Adrenal gland (tissue), 12 donors: Measurements from ENCODE around the gene HAPSTR1. TPM values are rescaled to one million over a fixed set of nuclear protein-coding genes. Genes with fewer than 3 reads are reported as not detected.

Experiments
- DNase-seq, 7 donors: peaks; one replicate each; pipeline ENCODE4 v3.0.0-alpha.2; 2019 to 2020
- H3K27ac ChIP-seq, 5 donors: fragments of 200-600 bp; sonication (generic) in 4 of 5; 1 replicate in 3 of 5; 2 replicates in 2 of 5; pipeline versions ENCODE4 v1.5.1 to v1.8.0; 2016 to 2020; ENCODE audit warnings: mild to moderate bottlenecking in 1 of 5
- H3K27me3 ChIP-seq: fragments of 200-600 bp; 2 replicates; pipeline ENCODE4 v1.8.0; 2021
- H3K36me3 ChIP-seq, 2 donors: fragments of 200-600 bp; replicated peaks in 1 of 2; 1 replicate in 1 of 2; 2 replicates in 1 of 2; pipeline versions ENCODE4 v1.5.1 to v1.8.0; 2018 to 2022
- H3K4me1 ChIP-seq, 2 donors: fragments of 200-600 bp; replicated peaks in 1 of 2; 1 replicate in 1 of 2; 2 replicates in 1 of 2; pipeline versions ENCODE4 v1.5.1 to v1.8.0; 2018 to 2021
- H3K4me3 ChIP-seq, 4 donors: fragments of 200-600 bp; sonication (generic) in 3 of 4; one replicate each; pipeline ENCODE4 v1.5.1; 2016 to 2018
- H3K9me3 ChIP-seq, 3 donors: fragments of 200-600 bp; sonication (generic) in 1 of 3; replicated peaks in 1 of 3; 1 replicate in 2 of 3; 2 replicates in 1 of 3; pipeline versions ENCODE4 v1.5.1 to v1.8.0; 2016 to 2021
- CTCF ChIP-seq, 6 experiments: fragments of 450-650 bp in 4 of 6; fragments of 200-600 bp in 2 of 6; sonication (generic) in 1 of 6; IDR thresholded peaks; 1 replicate in 5 of 6; 2 replicates in 1 of 6; pipeline versions ENCODE4 v1.5.1 to v1.8.0; 2016 to 2021; ENCODE audit warnings: antibody characterized with exemption in 6 of 6, mild to moderate bottlenecking in 2 of 6, moderate library complexity in 1 of 6
- POLR2A ChIP-seq, 2 donors: fragments of 450-650 bp; IDR thresholded peaks; one replicate each; pipeline ENCODE4 v1.6.1; 2017; ENCODE audit warnings: antibody characterized with exemption in 2 of 2, mild to moderate bottlenecking in 2 of 2, moderate library complexity in 1 of 2
- WGBS, 4 donors: extraction: QIAGEN DNeasy Blood & Tissue Kit in 2 of 4; methylation state at CpG; one replicate each; pipeline versions ENCODE4 v1.1.5 to v1.1.7; 2013 to 2017; 5-methylcytosine and 5-hydroxymethylcytosine counted together
- intact Hi-C, 2 donors: fragments of 100-400 bp; cut with DNase I; formaldehyde crosslinking; loops; one replicate each; pipeline versions ENCODE4 v1.14.1 to v1.15.0; 2022 to 2023
- polyA plus RNA-seq, 3 donors: library from polyadenylated mRNA; stranded (reverse); fragments of 200-250 nt in 2 of 3; fragments of 350-450 nt in 1 of 3; fragmentation: Illumina TruSeq in 1 of 3; extraction: RNeasy Lipid Tissue Mini Kit (QIAGEN cat#74804) in 1 of 3; gene quantifications; one replicate each; pipeline ENCODE4 v1.2.3, GENCODE V29; 2013 to 2014
- total RNA-seq, 9 donors: library from RNA; depleted of rRNA in 4 of 9; stranded (reverse); fragments of >200 nt in 4 of 9; fragments of 120-200 nt in 1 of 9; fragmentation: NEBNext Ultra II Directional in 1 of 9; extraction: Animal tissue kit (Norgen Biotek cat#: 25700) in 1 of 9; gene quantifications; one replicate each; pipeline versions ENCODE4 v1.1.0 to v1.2.4, GENCODE V29; 2013 to 2023
- donor health status: healthy with polysubstance abuse.
- donor health status: Bipolar disorder and iron deficiency.
- donor health status: DM: yes; HTN: yes; CAD: no.
- donor health status: DM: no; HTN: no; CAD: no.
- donor health status: DM: no; HTN: no; CAD: no.
- donor health status: DM: yes; HTN: yes; CAD: no.

HAPSTR1 gene
- total and polyA plus RNA-seq, 12 donors: 5.8 to 93.2 (median 60.1) TPM

- WGBS, 4 donors: 0 to 1% (median 0%) methylated on average over 15 to 64 of the region's 64 CpGs
- no peaks in the 10 kb centered on the region for H3K9me3 ChIP-seq
- H3K36me3 ChIP-seq: peaks cover 0 to 22% of the 10 kb centered on the region in 2 donors
- intact Hi-C loops: no loop called here
- H3K27me3 ChIP-seq: no peaks in the 10 kb centered on the region
- peak overlapping the region; percentile 65 to 99 (median 80) for H3K4me3 ChIP-seq
- peaks cover 33 to 53% of the 10 kb centered on the region in 2 donors for H3K4me1 ChIP-seq
- TF ChIP-seq POLR2A (IDR thresholded peaks at IDR 0.05) (peak in 1 of 2 donors; percentile 9), CTCF (IDR thresholded peaks at IDR 0.05) (peak in 2 of 6 experiments; percentile 4 to 14)
- peak overlapping the region; percentile 75 to 99 (median 98) for H3K27ac ChIP-seq
- peak; percentile 27 to 64 (median 42) for DNase-seq
Measured at GRCh38 chr16:9092282-9092977, 986 bp downstream of the HAPSTR1 start.

- H3K27ac ChIP-seq: peak overlapping the region in 4 of 5 donors; percentile 98 to 99 (median 98)
Measured at GRCh38 chr16:9092978-9093344, 1.5 kb downstream of the HAPSTR1 start.

DNA sequence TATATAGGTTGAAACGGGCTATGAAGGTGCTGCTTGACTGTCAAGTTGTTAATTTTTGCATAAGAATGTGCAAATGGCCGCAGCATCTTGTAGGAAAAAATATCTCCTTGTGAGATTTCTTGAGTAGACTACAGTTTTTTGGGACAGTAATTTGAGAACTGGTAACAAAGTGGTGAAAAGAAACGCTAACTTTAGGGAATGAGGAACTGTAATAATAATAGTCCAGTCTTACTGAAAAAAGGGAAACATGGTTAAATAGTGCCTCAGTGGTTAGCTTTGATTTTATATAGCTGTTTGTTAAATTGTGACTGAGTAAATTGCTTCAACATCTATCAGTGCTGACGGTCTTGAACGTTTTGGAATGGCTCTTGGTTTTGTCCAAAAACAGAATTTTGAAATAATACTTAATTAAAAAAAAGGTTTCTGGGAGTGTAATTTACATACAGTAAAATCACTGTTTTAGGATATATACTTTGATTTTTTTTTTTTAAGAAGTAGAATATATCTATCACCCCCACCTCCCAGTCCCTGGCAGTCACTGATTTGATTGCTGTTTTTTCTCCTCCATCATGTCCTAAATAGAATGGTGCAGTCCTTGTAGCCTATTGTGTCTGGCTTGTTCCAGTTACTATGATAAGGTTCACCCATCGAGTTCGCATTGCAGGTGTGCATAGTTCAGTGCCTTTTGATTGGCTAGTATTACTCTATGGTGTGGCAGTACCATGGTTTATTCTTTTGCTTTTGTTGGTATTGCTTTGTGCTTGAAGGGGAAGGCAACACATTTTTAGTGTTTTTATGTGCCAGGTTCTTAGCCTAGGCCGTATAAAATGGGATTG lies 2.8 kb downstream of the HAPSTR1 start:
- H3K9me3 ChIP-seq: no peaks in the 10 kb centered on the region
- H3K4me1 ChIP-seq: peaks cover 50 to 70% of the 10 kb centered on the region in 2 donors
- no peak overlapping the region for H3K27ac ChIP-seq
- no peak for DNase-seq
- TF ChIP-seq CTCF (IDR thresholded peaks at IDR 0.05) (no peak), POLR2A (IDR thresholded peaks at IDR 0.05) (no peak)
- no peaks in the 10 kb centered on the region for H3K27me3 ChIP-seq
- 26 to 30% (median 28%) methylated on average over 8 of the region's 8 CpGs for WGBS, 4 donors
- intact Hi-C loops: no loop called here
- peak overlapping the region in 2 of 4 donors; percentile 80 to 99 for H3K4me3 ChIP-seq
- peaks cover 0 to 25% of the 10 kb centered on the region in 2 donors for H3K36me3 ChIP-seq

More at GRCh38 chr16:9092978-9093344, 1.5 kb downstream of the HAPSTR1 start:
- TF ChIP-seq CTCF (IDR thresholded peaks at IDR 0.05) (no peak), POLR2A (IDR thresholded peaks at IDR 0.05) (peak in 1 of 2 donors; percentile 39)
- DNase-seq: peak; percentile 28 to 76 (median 57)
- peaks cover 0 to 25% of the 10 kb centered on the region in 2 donors for H3K36me3 ChIP-seq
- WGBS, 4 donors: 0 to 2% (median 1%) methylated on average over 6 to 18 of the region's 18 CpGs
- no peaks in the 10 kb centered on the region for H3K27me3 ChIP-seq
- intact Hi-C loops: no loop called here
- H3K4me3 ChIP-seq: peak overlapping the region; percentile 65 to 99 (median 80)
- peaks cover 37 to 58% of the 10 kb centered on the region in 2 donors for H3K4me1 ChIP-seq
- H3K9me3 ChIP-seq: no peaks in the 10 kb centered on the region

GRCh38 chr16:9095171-9095570 lies 3.7 kb downstream of the HAPSTR1 start:
- WGBS, 4 donors: 0 to 21% (median 14%) methylated on average over 1 of the region's 1 CpG
- no peak overlapping the region for H3K27ac ChIP-seq
- H3K9me3 ChIP-seq: no peaks in the 10 kb centered on the region
- peaks cover 57 to 76% of the 10 kb centered on the region in 2 donors for H3K4me1 ChIP-seq
- peak overlapping the region in 1 of 4 donors; percentile 80 for H3K4me3 ChIP-seq
- TF ChIP-seq POLR2A (IDR thresholded peaks at IDR 0.05) (no peak), CTCF (IDR thresholded peaks at IDR 0.05) (no peak)
- no peaks in the 10 kb centered on the region for H3K27me3 ChIP-seq
- no peak for DNase-seq
- peaks cover 0 to 25% of the 10 kb centered on the region in 2 donors for H3K36me3 ChIP-seq
- intact Hi-C loops: no loop called here
